KOPT-K1 (cell line): ENCODE results near the gene MALAT1.
A peak's percentile ranks its signal among the peaks of the same experiment; 100 is the strongest.
"Not testable (repeated sequence)": the region's sequence is repeated elsewhere in the genome, so short reads cannot be mapped to it uniquely, and the experiment has no call there.

ENCODE experiments used
- H3K27ac ChIP-seq: fragments of 200-600 bp; sonication (generic); 2 replicates; pipeline ENCODE4 v1.5.1; 2016; ENCODE audit warnings: antibody characterized with exemption, mild to moderate bottlenecking, low read depth, low read length; ENCODE audit not compliant: poor library complexity, severe bottlenecking
- H3K36me3 ChIP-seq: fragments of 200-600 bp; sonication (generic); 2 replicates; pipeline ENCODE4 v1.5.1; 2017; ENCODE audit warnings: antibody characterized with exemption, mild to moderate bottlenecking, low read length, moderate library complexity; ENCODE audit not compliant: insufficient read depth
- H3K9me3 ChIP-seq: fragments of 200-600 bp; sonication (generic); 2 replicates; pipeline ENCODE4 v1.5.1; 2017; ENCODE audit warnings: antibody characterized with exemption, low read length, mild to moderate bottlenecking; ENCODE audit not compliant: insufficient read depth, poor library complexity, severe bottlenecking

The MALAT1 gene

DNA sequence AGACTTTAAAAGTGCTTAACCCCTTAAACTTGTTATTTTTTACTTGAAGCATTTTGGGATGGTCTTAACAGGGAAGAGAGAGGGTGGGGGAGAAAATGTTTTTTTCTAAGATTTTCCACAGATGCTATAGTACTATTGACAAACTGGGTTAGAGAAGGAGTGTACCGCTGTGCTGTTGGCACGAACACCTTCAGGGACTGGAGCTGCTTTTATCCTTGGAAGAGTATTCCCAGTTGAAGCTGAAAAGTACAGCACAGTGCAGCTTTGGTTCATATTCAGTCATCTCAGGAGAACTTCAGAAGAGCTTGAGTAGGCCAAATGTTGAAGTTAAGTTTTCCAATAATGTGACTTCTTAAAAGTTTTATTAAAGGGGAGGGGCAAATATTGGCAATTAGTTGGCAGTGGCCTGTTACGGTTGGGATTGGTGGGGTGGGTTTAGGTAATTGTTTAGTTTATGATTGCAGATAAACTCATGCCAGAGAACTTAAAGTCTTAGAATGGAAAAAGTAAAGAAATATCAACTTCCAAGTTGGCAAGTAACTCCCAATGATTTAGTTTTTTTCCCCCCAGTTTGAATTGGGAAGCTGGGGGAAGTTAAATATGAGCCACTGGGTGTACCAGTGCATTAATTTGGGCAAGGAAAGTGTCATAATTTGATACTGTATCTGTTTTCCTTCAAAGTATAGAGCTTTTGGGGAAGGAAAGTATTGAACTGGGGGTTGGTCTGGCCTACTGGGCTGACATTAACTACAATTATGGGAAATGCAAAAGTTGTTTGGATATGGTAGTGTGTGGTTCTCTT lies 2.8 kb downstream of the MALAT1 start:
- peak overlapping the region; percentile 100 for H3K27ac ChIP-seq
- H3K36me3 ChIP-seq, result peaks cover 70% of the 10 kb centered on the region
- H3K9me3 ChIP-seq, result no peaks in the 10 kb centered on the region

DNA sequence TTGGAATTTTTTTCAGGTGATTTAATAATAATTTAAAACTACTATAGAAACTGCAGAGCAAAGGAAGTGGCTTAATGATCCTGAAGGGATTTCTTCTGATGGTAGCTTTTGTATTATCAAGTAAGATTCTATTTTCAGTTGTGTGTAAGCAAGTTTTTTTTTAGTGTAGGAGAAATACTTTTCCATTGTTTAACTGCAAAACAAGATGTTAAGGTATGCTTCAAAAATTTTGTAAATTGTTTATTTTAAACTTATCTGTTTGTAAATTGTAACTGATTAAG lies 3.4 kb downstream of the MALAT1 start:
- Histone ChIP-seq H3K9me3 (no peaks in the 10 kb centered on the region), H3K36me3 (peaks cover 74% of the 10 kb centered on the region), H3K27ac (peak overlapping the region; percentile 100)

DNA sequence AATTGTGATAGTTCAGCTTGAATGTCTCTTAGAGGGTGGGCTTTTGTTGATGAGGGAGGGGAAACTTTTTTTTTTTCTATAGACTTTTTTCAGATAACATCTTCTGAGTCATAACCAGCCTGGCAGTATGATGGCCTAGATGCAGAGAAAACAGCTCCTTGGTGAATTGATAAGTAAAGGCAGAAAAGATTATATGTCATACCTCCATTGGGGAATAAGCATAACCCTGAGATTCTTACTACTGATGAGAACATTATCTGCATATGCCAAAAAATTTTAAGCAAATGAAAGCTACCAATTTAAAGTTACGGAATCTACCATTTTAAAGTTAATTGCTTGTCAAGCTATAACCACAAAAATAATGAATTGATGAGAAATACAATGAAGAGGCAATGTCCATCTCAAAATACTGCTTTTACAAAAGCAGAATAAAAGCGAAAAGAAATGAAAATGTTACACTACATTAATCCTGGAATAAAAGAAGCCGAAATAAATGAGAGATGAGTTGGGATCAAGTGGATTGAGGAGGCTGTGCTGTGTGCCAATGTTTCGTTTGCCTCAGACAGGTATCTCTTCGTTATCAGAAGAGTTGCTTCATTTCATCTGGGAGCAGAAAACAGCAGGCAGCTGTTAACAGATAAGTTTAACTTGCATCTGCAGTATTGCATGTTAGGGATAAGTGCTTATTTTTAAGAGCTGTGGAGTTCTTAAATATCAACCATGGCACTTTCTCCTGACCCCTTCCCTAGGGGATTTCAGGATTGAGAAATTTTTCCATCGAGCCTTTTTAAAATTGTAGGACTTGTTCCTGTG lies 3.9 kb downstream of the MALAT1 start:
- Histone ChIP-seq H3K9me3 (no peaks in the 10 kb centered on the region), H3K36me3 (peaks cover 74% of the 10 kb centered on the region), H3K27ac (peak overlapping the region; percentile 100)

GRCh38 chr11:65503368-65503948 lies 4.6 kb downstream of the MALAT1 start:
- Histone ChIP-seq H3K9me3 (no peaks in the 10 kb centered on the region), H3K36me3 (peaks cover 74% of the 10 kb centered on the region), H3K27ac (peak overlapping the region; percentile 100)

DNA sequence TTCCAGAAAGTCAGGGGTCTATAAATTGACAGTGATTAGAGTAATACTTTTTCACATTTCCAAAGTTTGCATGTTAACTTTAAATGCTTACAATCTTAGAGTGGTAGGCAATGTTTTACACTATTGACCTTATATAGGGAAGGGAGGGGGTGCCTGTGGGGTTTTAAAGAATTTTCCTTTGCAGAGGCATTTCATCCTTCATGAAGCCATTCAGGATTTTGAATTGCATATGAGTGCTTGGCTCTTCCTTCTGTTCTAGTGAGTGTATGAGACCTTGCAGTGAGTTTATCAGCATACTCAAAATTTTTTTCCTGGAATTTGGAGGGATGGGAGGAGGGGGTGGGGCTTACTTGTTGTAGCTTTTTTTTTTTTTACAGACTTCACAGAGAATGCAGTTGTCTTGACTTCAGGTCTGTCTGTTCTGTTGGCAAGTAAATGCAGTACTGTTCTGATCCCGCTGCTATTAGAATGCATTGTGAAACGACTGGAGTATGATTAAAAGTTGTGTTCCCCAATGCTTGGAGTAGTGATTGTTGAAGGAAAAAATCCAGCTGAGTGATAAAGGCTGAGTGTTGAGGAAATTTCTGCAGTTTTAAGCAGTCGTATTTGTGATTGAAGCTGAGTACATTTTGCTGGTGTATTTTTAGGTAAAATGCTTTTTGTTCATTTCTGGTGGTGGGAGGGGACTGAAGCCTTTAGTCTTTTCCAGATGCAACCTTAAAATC lies 5.3 kb downstream of the MALAT1 start:
- Histone ChIP-seq H3K27ac (peak overlapping the region; percentile 23), H3K36me3 (peaks cover 74% of the 10 kb centered on the region), H3K9me3 (no peaks in the 10 kb centered on the region)

DNA sequence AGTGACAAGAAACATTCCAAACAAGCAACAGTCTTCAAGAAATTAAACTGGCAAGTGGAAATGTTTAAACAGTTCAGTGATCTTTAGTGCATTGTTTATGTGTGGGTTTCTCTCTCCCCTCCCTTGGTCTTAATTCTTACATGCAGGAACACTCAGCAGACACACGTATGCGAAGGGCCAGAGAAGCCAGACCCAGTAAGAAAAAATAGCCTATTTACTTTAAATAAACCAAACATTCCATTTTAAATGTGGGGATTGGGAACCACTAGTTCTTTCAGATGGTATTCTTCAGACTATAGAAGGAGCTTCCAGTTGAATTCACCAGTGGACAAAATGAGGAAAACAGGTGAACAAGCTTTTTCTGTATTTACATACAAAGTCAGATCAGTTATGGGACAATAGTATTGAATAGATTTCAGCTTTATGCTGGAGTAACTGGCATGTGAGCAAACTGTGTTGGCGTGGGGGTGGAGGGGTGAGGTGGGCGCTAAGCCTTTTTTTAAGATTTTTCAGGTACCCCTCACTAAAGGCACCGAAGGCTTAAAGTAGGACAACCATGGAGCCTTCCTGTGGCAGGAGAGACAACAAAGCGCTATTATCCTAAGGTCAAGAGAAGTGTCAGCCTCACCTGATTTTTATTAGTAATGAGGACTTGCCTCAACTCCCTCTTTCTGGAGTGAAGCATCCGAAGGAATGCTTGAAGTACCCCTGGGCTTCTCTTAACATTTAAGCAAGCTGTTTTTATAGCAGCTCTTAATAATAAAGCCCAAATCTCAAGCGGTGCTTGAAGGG lies 6.0 kb downstream of the MALAT1 start:
- H3K27ac ChIP-seq, result no peak overlapping the region
- peaks cover 71% of the 10 kb centered on the region for H3K36me3 ChIP-seq
- H3K9me3 ChIP-seq, result no peaks in the 10 kb centered on the region

GRCh38 chr11:65505466-65506289 lies 6.8 kb downstream of the MALAT1 start:
- Histone ChIP-seq H3K9me3 (no peaks in the 10 kb centered on the region), H3K27ac (no peak overlapping the region), H3K36me3 (peaks cover 63% of the 10 kb centered on the region)

DNA sequence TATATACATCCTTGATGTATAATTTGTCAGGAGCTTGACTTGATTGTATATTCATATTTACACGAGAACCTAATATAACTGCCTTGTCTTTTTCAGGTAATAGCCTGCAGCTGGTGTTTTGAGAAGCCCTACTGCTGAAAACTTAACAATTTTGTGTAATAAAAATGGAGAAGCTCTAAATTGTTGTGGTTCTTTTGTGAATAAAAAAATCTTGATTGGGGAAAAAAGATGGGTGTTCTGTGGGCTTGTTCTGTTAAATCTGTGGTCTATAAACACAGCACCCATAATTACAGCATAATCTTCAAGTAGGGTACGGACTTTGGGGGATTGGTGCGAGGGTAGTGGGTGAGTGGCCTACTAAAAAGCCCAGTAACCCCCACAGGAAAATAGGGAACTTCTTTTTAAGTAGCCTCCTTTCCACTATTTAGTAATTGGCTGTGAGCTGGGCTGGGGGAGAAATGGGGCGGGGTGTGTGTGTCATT lies 7.5 kb downstream of the MALAT1 start:
- peaks cover 57% of the 10 kb centered on the region for H3K36me3 ChIP-seq
- H3K27ac ChIP-seq, result no peak overlapping the region
- no peaks in the 10 kb centered on the region for H3K9me3 ChIP-seq

GRCh38 chr11:65506772-65507505 lies 8.1 kb downstream of the MALAT1 start:
- peaks cover 51% of the 10 kb centered on the region for H3K36me3 ChIP-seq
- H3K9me3 ChIP-seq, result no peaks in the 10 kb centered on the region
- H3K27ac ChIP-seq, result no peak overlapping the region

GRCh38 chr11:65512311-65512710 lies 13.5 kb downstream of the MALAT1 start:
- H3K9me3 ChIP-seq, H3K36me3 ChIP-seq, H3K27ac ChIP-seq: not testable (repeated sequence)

GRCh38 chr11:65516135-65516968 lies 17.5 kb downstream of the MALAT1 start:
- Histone ChIP-seq H3K9me3 (no peaks in the 10 kb centered on the region), H3K36me3 (no peaks in the 10 kb centered on the region), H3K27ac (no peak overlapping the region)

DNA sequence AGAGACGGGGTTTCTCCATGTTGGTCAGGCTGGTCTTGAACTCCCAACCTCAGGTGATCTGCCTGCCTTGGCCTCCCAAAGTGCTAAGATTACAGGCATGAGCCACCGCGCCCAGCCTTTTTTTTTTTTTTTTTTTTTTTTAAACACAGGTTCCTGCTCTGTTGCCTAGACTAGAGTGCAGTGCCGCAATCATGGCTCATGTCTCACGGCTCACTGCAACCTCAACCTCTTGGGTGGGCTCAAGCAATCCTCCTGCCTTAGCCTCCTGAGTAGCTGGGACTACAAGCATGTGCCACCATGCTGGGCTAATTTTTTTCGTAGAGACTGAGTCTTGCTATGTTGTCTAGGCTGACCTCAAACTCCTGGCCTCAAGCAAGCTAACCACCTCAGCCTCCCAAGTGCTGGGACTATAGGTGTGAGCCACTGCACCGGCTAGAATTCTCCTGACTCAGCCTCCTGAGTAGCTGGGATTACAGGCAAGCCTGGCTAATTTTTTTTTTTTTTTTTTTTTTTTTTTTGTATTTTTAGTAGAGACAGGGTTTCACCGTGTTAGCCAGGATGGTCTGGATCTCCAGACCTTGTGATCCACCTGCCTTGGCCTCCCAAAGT lies 20.2 kb downstream of the MALAT1 start:
- not testable (repeated sequence) for H3K27ac ChIP-seq, H3K9me3 ChIP-seq, H3K36me3 ChIP-seq
